ENCODE data around the gene CD320. TPM values are rescaled to one million over a fixed set of nuclear protein-coding genes. Genes with fewer than 3 reads are reported as not detected.

The CD320 gene
- total and polyA plus RNA-seq, 2 donors = 24.7 to 31.9 TPM

GRCh38 chr19:8261881-8262280, 46.3 kb downstream of the CD320 start:
- Histone ChIP-seq H3K27ac (ENCODE audit: low read depth in 1 of 2, low read length in 1 of 2) (no peak overlapping the region), H3K27me3 (ENCODE audit: control insufficient read depth in 2 of 2, insufficient read depth in 1 of 2, low read length in 1 of 2) (no peaks in the 10 kb centered on the region), H3K36me3 (ENCODE audit: control insufficient read depth in 2 of 2, insufficient read depth in 2 of 2, low read length in 1 of 2) (peaks cover 27 to 30% of the 10 kb centered on the region in 2 donors), H3K4me1 (ENCODE audit: control insufficient read depth in 2 of 2, insufficient read depth in 2 of 2, low read length in 2 of 2) (no peaks in the 10 kb centered on the region), H3K9me3 (ENCODE audit: control insufficient read depth in 2 of 2, insufficient read depth in 1 of 2, low read length in 1 of 2) (no peaks in the 10 kb centered on the region), H3K4me3 (ENCODE audit: low read length in 2 of 2) (no peak overlapping the region)
- DNase-seq (ENCODE audit: low read depth in 6 of 9, low spot score in 9 of 9) = no peak
- 98% methylated on average over 14 of the region's 14 CpGs for WGBS

GRCh38 chr19:8261347-8261746, 46.8 kb downstream of the CD320 start:
- Histone ChIP-seq H3K27me3 (ENCODE audit: control insufficient read depth in 2 of 2, insufficient read depth in 1 of 2, low read length in 1 of 2) (no peaks in the 10 kb centered on the region), H3K36me3 (ENCODE audit: control insufficient read depth in 2 of 2, insufficient read depth in 2 of 2, low read length in 1 of 2) (peaks cover 32 to 35% of the 10 kb centered on the region in 2 donors), H3K4me1 (ENCODE audit: control insufficient read depth in 2 of 2, insufficient read depth in 2 of 2, low read length in 2 of 2) (no peaks in the 10 kb centered on the region), H3K4me3 (ENCODE audit: low read length in 2 of 2) (no peak overlapping the region), H3K27ac (ENCODE audit: low read depth in 1 of 2, low read length in 1 of 2) (no peak overlapping the region), H3K9me3 (ENCODE audit: control insufficient read depth in 2 of 2, insufficient read depth in 1 of 2, low read length in 1 of 2) (no peaks in the 10 kb centered on the region)
- WGBS = 97% methylated on average over 9 of the region's 9 CpGs
- no peak for DNase-seq (ENCODE audit: low read depth in 6 of 9, low spot score in 9 of 9)

- Histone ChIP-seq H3K4me1 (ENCODE audit: control insufficient read depth in 2 of 2, insufficient read depth in 2 of 2, low read length in 2 of 2) (no peaks in the 10 kb centered on the region), H3K36me3 (ENCODE audit: control insufficient read depth in 2 of 2, insufficient read depth in 2 of 2, low read length in 1 of 2) (peaks cover 38 to 48% of the 10 kb centered on the region in 2 donors), H3K4me3 (ENCODE audit: low read length in 2 of 2) (no peak overlapping the region), H3K9me3 (ENCODE audit: control insufficient read depth in 2 of 2, insufficient read depth in 1 of 2, low read length in 1 of 2) (no peaks in the 10 kb centered on the region), H3K27ac (ENCODE audit: low read depth in 1 of 2, low read length in 1 of 2) (no peak overlapping the region), H3K27me3 (ENCODE audit: control insufficient read depth in 2 of 2, insufficient read depth in 1 of 2, low read length in 1 of 2) (no peaks in the 10 kb centered on the region)
- 98% methylated on average over 3 of the region's 3 CpGs for WGBS
- DNase-seq (ENCODE audit: low read depth in 6 of 9, low spot score in 9 of 9) = no peak
Measured at GRCh38 chr19:8259922-8260247, 48.3 kb downstream of the CD320 start.

GRCh38 chr19:8259142-8259921, 48.8 kb downstream of the CD320 start:
- Histone ChIP-seq H3K27ac (ENCODE audit: low read depth in 1 of 2, low read length in 1 of 2) (no peak overlapping the region), H3K4me1 (ENCODE audit: control insufficient read depth in 2 of 2, insufficient read depth in 2 of 2, low read length in 2 of 2) (no peaks in the 10 kb centered on the region), H3K4me3 (ENCODE audit: low read length in 2 of 2) (no peak overlapping the region), H3K9me3 (ENCODE audit: control insufficient read depth in 2 of 2, insufficient read depth in 1 of 2, low read length in 1 of 2) (no peaks in the 10 kb centered on the region), H3K27me3 (ENCODE audit: control insufficient read depth in 2 of 2, insufficient read depth in 1 of 2, low read length in 1 of 2) (no peaks in the 10 kb centered on the region), H3K36me3 (ENCODE audit: control insufficient read depth in 2 of 2, insufficient read depth in 2 of 2, low read length in 1 of 2) (peaks cover 39 to 53% of the 10 kb centered on the region in 2 donors)
- DNase-seq (ENCODE audit: low read depth in 6 of 9, low spot score in 9 of 9) = no peak
- 97% methylated on average over 11 of the region's 11 CpGs for WGBS

- H3K4me1 ChIP-seq (ENCODE audit: control insufficient read depth in 2 of 2, insufficient read depth in 2 of 2, low read length in 2 of 2) = no peaks in the 10 kb centered on the region
- H3K36me3 ChIP-seq (ENCODE audit: control insufficient read depth in 2 of 2, insufficient read depth in 2 of 2, low read length in 1 of 2) = peaks cover 38 to 44% of the 10 kb centered on the region in 2 donors
- WGBS = 70% methylated on average over 5 of the region's 5 CpGs
- H3K27ac ChIP-seq (ENCODE audit: low read depth in 1 of 2, low read length in 1 of 2) = no peak overlapping the region
- no peak overlapping the region for H3K4me3 ChIP-seq (ENCODE audit: low read length in 2 of 2)
- no peaks in the 10 kb centered on the region for H3K27me3 ChIP-seq (ENCODE audit: control insufficient read depth in 2 of 2, insufficient read depth in 1 of 2, low read length in 1 of 2)
- no peak for DNase-seq (ENCODE audit: low read depth in 6 of 9, low spot score in 9 of 9)
- no peaks in the 10 kb centered on the region for H3K9me3 ChIP-seq (ENCODE audit: control insufficient read depth in 2 of 2, insufficient read depth in 1 of 2, low read length in 1 of 2)
Measured at GRCh38 chr19:8257052-8257443, 51.1 kb downstream of the CD320 start.

- no peak overlapping the region for H3K27ac ChIP-seq (ENCODE audit: low read depth in 1 of 2, low read length in 1 of 2)
- no peaks in the 10 kb centered on the region for H3K4me1 ChIP-seq (ENCODE audit: control insufficient read depth in 2 of 2, insufficient read depth in 2 of 2, low read length in 2 of 2)
- no peak overlapping the region for H3K4me3 ChIP-seq (ENCODE audit: low read length in 2 of 2)
- 98% methylated on average over 15 of the region's 15 CpGs for WGBS
- no peaks in the 10 kb centered on the region for H3K27me3 ChIP-seq (ENCODE audit: control insufficient read depth in 2 of 2, insufficient read depth in 1 of 2, low read length in 1 of 2)
- no peaks in the 10 kb centered on the region for H3K9me3 ChIP-seq (ENCODE audit: control insufficient read depth in 2 of 2, insufficient read depth in 1 of 2, low read length in 1 of 2)
- DNase-seq (ENCODE audit: low read depth in 6 of 9, low spot score in 9 of 9) = no peak
- H3K36me3 ChIP-seq (ENCODE audit: control insufficient read depth in 2 of 2, insufficient read depth in 2 of 2, low read length in 1 of 2) = peaks cover 33 to 39% of the 10 kb centered on the region in 2 donors
Measured at GRCh38 chr19:8256276-8257051, 51.7 kb downstream of the CD320 start.

- WGBS = 97% methylated on average over 18 of the region's 18 CpGs
- no peak for DNase-seq (ENCODE audit: low read depth in 6 of 9, low spot score in 9 of 9)
- Histone ChIP-seq H3K27ac (ENCODE audit: low read depth in 1 of 2, low read length in 1 of 2) (no peak overlapping the region), H3K4me3 (ENCODE audit: low read length in 2 of 2) (no peak overlapping the region), H3K36me3 (ENCODE audit: control insufficient read depth in 2 of 2, insufficient read depth in 2 of 2, low read length in 1 of 2) (peaks cover 30 to 42% of the 10 kb centered on the region in 2 donors), H3K27me3 (ENCODE audit: control insufficient read depth in 2 of 2, insufficient read depth in 1 of 2, low read length in 1 of 2) (no peaks in the 10 kb centered on the region), H3K9me3 (ENCODE audit: control insufficient read depth in 2 of 2, insufficient read depth in 1 of 2, low read length in 1 of 2) (no peaks in the 10 kb centered on the region), H3K4me1 (ENCODE audit: control insufficient read depth in 2 of 2, insufficient read depth in 2 of 2, low read length in 2 of 2) (no peaks in the 10 kb centered on the region)
Measured at GRCh38 chr19:8255426-8256125, 52.6 kb downstream of the CD320 start.

- H3K9me3 ChIP-seq (ENCODE audit: control insufficient read depth in 2 of 2, insufficient read depth in 1 of 2, low read length in 1 of 2) = no peaks in the 10 kb centered on the region
- H3K4me1 ChIP-seq (ENCODE audit: control insufficient read depth in 2 of 2, insufficient read depth in 2 of 2, low read length in 2 of 2) = no peaks in the 10 kb centered on the region
- no peak overlapping the region for H3K4me3 ChIP-seq (ENCODE audit: low read length in 2 of 2)
- H3K27ac ChIP-seq (ENCODE audit: low read depth in 1 of 2, low read length in 1 of 2) = no peak overlapping the region
- H3K27me3 ChIP-seq (ENCODE audit: control insufficient read depth in 2 of 2, insufficient read depth in 1 of 2, low read length in 1 of 2) = no peaks in the 10 kb centered on the region
- no peak for DNase-seq (ENCODE audit: low read depth in 6 of 9, low spot score in 9 of 9)
- 94% methylated on average over 11 of the region's 11 CpGs for WGBS
- H3K36me3 ChIP-seq (ENCODE audit: control insufficient read depth in 2 of 2, insufficient read depth in 2 of 2, low read length in 1 of 2) = peaks cover 26 to 42% of the 10 kb centered on the region in 2 donors
Measured at GRCh38 chr19:8254286-8255001, 53.7 kb downstream of the CD320 start.

Measured in thymus (tissue), 11 donors.